A549 treated with AZD9567 at 1 μM for 4 hours (cell line): ENCODE results near the gene FHL1. TPM values are rescaled to one million over a fixed set of nuclear protein-coding genes. Genes with fewer than 3 reads are reported as not detected.

Experiments
- total RNA-seq: library from RNA; stranded (reverse); fragments of 200-300 nt; extraction: Qiagen RNA extraction; gene quantifications from 5 replicates; pipeline ENCODE4 v1.2.3, GENCODE V29; 2022; ENCODE audit not compliant: insufficient read depth

Gene FHL1
- 21.9 to 25.4 TPM (median 22.4 TPM) in 5 replicates for total RNA-seq

DNA sequence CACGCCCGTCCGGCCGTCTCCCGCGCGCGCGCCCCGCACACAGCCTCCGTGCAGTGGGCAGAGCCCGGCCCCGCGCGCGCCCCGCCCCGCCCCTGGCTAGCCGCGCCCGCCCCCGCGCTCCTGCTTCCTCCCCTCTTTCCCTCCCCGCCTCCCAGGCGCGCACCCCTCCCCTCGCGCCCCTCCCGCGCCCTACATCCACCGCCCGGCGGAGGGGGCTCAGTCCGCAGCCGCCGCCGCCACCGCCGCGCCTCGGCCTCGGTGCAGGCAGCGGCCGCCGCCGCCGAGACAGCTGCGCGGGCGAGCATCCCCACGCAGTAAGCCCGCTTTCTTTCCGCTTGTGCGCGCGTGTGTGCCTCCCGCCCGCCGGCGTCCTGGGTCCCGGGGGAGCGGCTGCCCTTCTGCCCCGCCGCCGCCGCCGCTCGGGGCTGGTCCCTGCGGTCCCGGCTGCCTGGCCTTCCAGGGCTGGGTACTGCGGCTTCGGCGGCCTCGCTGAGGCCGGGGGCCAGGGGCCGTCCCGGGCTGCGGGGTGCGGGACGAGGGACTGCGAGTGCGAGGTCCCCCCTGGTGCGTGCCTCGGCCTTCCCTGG lies at the start of gene FHL1:
TSS of gene FHL1 (plus strand) at position 219 of the 587 bp plus-strand sequence.

DNA sequence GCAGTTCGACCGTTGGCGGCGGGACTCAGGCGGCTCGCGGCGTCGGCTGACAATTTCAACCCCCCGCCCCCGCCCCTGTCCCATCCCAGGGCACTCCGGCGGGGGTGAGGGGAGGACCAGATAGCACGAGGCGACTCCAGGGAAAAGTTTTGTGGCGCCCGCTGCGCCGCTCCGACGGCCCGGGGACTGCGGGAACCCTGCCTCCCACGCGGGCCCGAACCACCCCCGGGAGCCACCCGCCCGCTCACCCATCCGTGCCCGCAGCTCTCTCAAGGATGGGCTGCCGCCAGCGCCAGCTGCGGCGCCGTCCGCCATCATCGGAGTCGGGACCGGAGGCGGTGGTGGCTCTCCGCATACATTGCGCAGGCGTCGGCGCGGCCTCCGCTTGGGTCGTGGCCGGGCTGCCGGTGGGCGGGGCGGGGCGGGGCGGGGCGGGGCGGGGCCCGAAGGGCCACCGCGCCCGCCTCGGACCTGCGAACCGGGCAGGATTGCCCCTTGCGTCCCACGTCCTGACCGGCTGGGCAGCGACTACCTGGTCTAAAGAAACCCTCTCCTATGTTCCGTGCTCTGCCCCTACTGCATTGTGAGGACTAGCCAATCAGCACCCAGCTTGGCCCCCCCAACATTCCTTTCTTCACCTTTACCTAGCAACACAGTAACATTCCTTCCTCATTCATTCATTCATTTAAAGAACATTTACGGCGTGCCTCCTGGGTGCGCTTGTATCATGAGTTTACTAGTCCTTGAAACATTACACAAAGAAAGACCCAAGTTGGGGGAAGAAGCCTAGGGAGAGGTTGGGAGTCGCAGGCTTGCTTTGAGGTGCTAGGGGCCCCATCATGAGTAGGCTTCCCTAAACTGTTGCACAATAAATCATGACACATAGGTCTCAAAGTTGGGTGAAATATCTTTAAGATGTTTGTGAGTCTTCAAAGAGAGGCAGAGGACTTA lies 104.0 kb downstream of the FHL1 start, which contains the start of gene MAP7D3:
TSS of gene MAP7D3 (minus strand) at position 360 of the 951 bp plus-strand sequence. CDS start at position 318, 42 bp downstream.

Other genes starting within 250 kb of the FHL1 start
- gene MMGT1, start 173.5 kb upstream of the FHL1 start, total RNA-seq: 16.0 to 21.7 TPM (median 19.2 TPM) in 5 replicates
- gene SLC9A6, start 162.1 kb upstream of the FHL1 start, total RNA-seq: 7.3 to 9.3 TPM (median 8.9 TPM) in 5 replicates
- gene MAP7D3, start 103.9 kb downstream of the FHL1 start, total RNA-seq: 11.6 to 14.7 TPM (median 13.3 TPM) in 5 replicates
- gene ADGRG4, start 153.4 kb downstream of the FHL1 start, total RNA-seq: not detected in 5 replicates